Measurements from ENCODE around the gene PCDHGC4.

Gene PCDHGC4

DNA sequence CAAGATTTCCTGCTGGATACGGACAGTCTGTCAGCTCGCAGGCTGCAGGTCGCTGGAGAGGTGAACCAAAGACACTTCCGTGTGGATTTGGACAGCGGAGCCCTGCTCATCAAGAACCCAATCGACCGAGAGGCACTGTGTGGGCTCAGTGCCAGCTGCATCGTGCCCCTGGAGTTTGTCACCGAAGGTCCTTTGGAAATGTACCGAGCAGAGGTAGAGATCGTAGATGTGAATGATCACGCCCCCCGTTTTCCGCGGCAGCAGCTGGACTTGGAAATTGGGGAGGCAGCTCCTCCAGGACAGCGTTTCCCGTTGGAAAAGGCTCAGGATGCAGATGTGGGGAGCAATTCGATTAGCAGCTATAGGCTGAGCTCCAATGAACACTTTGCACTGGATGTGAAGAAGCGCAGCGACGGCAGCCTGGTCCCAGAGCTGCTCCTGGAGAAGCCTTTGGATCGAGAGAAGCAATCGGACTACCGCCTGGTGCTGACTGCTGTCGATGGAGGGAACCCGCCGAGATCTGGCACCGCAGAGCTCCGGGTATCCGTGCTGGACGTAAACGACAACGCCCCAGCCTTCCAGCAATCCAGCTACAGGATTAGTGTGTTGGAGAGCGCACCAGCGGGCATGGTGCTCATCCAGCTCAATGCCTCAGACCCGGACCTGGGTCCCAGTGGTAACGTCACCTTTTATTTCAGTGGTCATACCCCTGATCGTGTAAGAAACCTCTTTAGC lies 658 bp downstream of the PCDHGC4 start:
- Mint-ChIP-seq H3K9me3 (no peaks in the 10 kb centered on the region), H3K27me3 (ENCODE audit: low read depth) (peaks cover 72% of the 10 kb centered on the region), H3K4me1 (ENCODE audit: low read depth) (peaks cover 2% of the 10 kb centered on the region), H3K27ac (no peak overlapping the region), H3K36me3 (ENCODE audit: low read depth) (no peaks in the 10 kb centered on the region), H3K4me3 (no peak overlapping the region)

DNA sequence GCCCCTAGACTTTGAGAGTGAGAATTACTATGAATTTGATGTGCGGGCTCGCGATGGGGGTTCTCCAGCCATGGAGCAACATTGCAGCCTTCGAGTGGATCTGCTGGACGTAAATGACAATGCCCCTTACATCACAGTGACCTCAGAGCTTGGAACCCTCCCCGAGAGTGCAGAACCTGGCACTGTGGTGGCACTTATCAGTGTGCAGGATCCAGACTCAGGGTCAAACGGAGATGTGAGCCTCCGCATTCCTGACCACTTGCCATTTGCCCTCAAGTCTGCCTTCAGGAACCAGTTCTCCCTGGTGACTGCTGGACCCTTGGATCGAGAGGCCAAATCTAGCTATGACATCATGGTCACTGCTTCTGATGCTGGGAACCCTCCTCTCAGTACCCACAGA lies 1.3 kb downstream of the PCDHGC4 start:
- no peaks in the 10 kb centered on the region for H3K9me3 Mint-ChIP-seq
- no peaks in the 10 kb centered on the region for H3K36me3 Mint-ChIP-seq (ENCODE audit: low read depth)
- no peak overlapping the region for H3K4me3 Mint-ChIP-seq

DNA sequence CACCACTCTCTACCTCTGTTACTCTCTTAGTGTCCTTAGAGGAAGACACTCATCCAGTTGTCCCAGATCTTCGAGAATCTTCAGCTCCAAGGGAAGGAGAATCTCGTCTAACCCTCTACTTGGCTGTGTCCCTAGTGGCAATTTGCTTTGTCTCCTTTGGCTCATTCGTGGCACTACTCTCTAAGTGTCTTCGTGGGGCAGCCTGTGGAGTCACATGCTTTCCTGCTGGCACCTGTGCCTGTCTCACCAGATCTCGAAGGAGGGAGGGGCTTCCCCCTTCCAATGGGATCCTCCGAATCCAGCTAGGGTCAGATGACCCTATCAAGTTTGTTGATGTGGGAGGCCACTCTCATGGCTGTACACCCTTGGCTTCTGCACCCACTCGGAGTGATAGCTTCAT lies 2.3 kb downstream of the PCDHGC4 start:
- Mint-ChIP-seq H3K27me3 (ENCODE audit: low read depth) (peaks cover 76% of the 10 kb centered on the region), H3K4me3 (no peak overlapping the region), H3K4me1 (ENCODE audit: low read depth) (peaks cover 4% of the 10 kb centered on the region), H3K9me3 (no peaks in the 10 kb centered on the region), H3K27ac (no peak overlapping the region), H3K36me3 (ENCODE audit: low read depth) (no peaks in the 10 kb centered on the region)

More for the DNA sequence above, 1.3 kb downstream of the PCDHGC4 start:
- Mint-ChIP-seq H3K27ac (no peak overlapping the region), H3K4me1 (ENCODE audit: low read depth) (peaks cover 2% of the 10 kb centered on the region), H3K27me3 (ENCODE audit: low read depth) (peaks cover 73% of the 10 kb centered on the region)

DNA sequence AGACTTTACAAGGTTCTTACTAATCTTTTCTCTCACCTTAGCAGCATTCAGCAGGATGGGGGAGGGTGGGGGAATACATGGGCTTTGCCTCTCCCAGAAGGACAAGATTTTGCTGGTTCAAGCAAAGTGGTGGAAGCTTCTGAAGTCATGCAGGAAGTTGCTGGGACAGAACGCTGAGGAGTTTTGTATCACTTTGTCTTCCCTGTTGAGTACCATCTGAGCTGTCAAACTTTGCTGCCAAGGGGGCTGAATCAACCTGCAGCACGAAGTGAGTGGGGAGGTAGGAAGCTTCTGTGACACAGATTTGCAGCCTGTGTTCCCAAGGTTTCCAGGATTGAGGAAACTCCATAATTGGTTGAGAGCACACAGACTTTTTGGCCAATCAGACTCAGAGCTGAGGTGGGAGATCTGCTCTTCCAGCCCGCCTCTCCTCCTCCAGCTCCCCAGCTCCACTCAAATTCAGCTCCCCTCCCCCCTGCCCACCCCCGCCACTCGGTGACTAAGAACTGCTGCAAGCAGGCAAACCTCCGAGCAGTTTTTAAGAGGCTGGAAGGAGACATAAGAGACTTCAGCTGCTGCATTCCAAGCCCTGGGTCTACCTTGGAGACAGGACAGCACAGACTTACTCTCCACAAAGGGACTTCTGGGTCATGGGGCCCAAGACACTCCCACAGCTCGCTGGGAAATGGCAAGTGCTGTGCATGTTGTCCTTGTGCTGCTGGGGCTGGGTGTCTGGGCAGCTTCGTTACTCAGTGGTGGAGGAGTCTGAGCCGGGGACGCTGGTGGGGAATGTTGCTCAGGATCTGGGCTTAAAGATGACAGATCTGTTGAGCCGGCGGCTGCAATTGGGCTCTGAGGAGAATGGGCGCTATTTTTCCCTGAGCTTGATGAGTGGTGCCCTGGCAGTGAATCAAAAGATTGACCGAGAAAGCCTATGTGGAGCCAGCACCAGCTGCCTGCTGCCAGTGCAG lies 4.0 kb downstream of the PCDHGC4 start, which contains the start of gene PCDHGC5:
Gene PCDHGC5, plus strand, starts transcription at position 491 of the 971 bp plus-strand sequence. Its CDS starts 160 bp downstream, at position 651.
- Mint-ChIP-seq H3K27me3 (ENCODE audit: low read depth) (peaks cover 73% of the 10 kb centered on the region), H3K27ac (no peak within 1 kb of the TSS), H3K36me3 (ENCODE audit: low read depth) (no peaks in the 10 kb centered on the region)

GRCh38 chr5:141489841-141490240 lies 5.0 kb downstream of the PCDHGC4 start:
- H3K9me3 Mint-ChIP-seq, result no peaks in the 10 kb centered on the region
- no peak overlapping the region for H3K27ac Mint-ChIP-seq
- no peaks in the 10 kb centered on the region for H3K36me3 Mint-ChIP-seq (ENCODE audit: low read depth)
- H3K4me1 Mint-ChIP-seq (ENCODE audit: low read depth), result peaks cover 4% of the 10 kb centered on the region
- H3K4me3 Mint-ChIP-seq, result no peak overlapping the region
- H3K27me3 Mint-ChIP-seq (ENCODE audit: low read depth), result peaks cover 73% of the 10 kb centered on the region

More for the DNA sequence above, 4.0 kb downstream of the PCDHGC4 start, which contains the start of gene PCDHGC5:
- peaks cover 6% of the 10 kb centered on the region for H3K4me1 Mint-ChIP-seq (ENCODE audit: low read depth)
- H3K9me3 Mint-ChIP-seq, result no peaks in the 10 kb centered on the region
- H3K4me3 Mint-ChIP-seq, result no peak within 1 kb of the TSS

GRCh38 chr5:141490271-141490670 lies 5.4 kb downstream of the PCDHGC4 start:
- Mint-ChIP-seq H3K27me3 (ENCODE audit: low read depth) (peaks cover 71% of the 10 kb centered on the region), H3K4me3 (no peak overlapping the region), H3K9me3 (no peaks in the 10 kb centered on the region), H3K27ac (no peak overlapping the region), H3K36me3 (ENCODE audit: low read depth) (no peaks in the 10 kb centered on the region), H3K4me1 (ENCODE audit: low read depth) (peaks cover 4% of the 10 kb centered on the region)

GRCh38 chr5:141490771-141491170 lies 5.9 kb downstream of the PCDHGC4 start:
- H3K27ac Mint-ChIP-seq, result no peak overlapping the region
- no peaks in the 10 kb centered on the region for H3K9me3 Mint-ChIP-seq
- no peak overlapping the region for H3K4me3 Mint-ChIP-seq
- H3K4me1 Mint-ChIP-seq (ENCODE audit: low read depth), result peaks cover 4% of the 10 kb centered on the region
- H3K36me3 Mint-ChIP-seq (ENCODE audit: low read depth), result no peaks in the 10 kb centered on the region
- H3K27me3 Mint-ChIP-seq (ENCODE audit: low read depth), result peaks cover 73% of the 10 kb centered on the region

DNA sequence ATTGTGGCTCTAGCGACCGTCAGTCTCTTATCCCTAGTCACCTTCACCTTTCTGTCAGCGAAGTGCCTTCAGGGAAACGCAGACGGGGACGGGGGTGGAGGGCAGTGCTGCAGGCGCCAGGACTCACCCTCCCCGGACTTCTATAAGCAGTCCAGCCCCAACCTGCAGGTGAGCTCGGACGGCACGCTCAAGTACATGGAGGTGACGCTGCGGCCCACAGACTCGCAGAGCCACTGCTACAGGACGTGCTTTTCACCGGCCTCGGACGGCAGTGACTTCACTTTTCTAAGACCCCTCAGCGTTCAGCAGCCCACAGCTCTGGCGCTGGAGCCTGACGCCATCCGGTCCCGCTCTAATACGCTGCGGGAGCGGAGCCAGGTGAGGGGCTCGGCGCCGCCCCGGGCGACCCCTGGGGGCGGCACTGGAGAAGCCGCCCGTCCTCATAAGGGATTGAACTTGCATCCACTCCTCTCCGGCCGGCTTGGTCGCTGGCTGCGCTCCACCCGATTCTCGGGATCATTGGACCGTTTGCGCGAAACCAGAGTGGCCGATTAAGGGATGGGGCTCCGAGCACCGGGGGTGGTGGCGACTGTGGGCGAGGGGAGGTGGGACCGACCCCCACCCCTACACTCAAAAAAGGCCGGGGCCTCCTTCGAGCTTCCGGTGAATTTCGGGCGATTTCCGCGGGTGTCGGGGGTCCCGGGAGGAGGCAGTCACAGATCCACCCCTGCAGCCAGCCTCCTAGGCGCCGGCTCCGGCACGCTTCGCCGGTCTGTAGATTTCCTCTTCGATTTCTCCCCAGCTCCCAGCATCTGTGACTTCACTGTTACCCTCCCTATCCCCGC lies 6.7 kb downstream of the PCDHGC4 start:
- Mint-ChIP-seq H3K9me3 (no peaks in the 10 kb centered on the region), H3K4me3 (peak overlapping the region; percentile 70), H3K27ac (no peak overlapping the region), H3K27me3 (ENCODE audit: low read depth) (peaks cover 67% of the 10 kb centered on the region), H3K4me1 (ENCODE audit: low read depth) (peaks cover 4% of the 10 kb centered on the region), H3K36me3 (ENCODE audit: low read depth) (no peaks in the 10 kb centered on the region)

- peaks cover 4% of the 10 kb centered on the region for H3K4me1 Mint-ChIP-seq (ENCODE audit: low read depth)
- peaks cover 60% of the 10 kb centered on the region for H3K27me3 Mint-ChIP-seq (ENCODE audit: low read depth)
- no peaks in the 10 kb centered on the region for H3K9me3 Mint-ChIP-seq
- H3K36me3 Mint-ChIP-seq (ENCODE audit: low read depth), result no peaks in the 10 kb centered on the region
- no peak overlapping the region for H3K27ac Mint-ChIP-seq
- H3K4me3 Mint-ChIP-seq, result peak overlapping the region; percentile 70
These were observed 7.5 kb downstream of the PCDHGC4 start for GRCh38 chr5:141492168-141492885.

- H3K36me3 Mint-ChIP-seq (ENCODE audit: low read depth), result no peaks in the 10 kb centered on the region
- H3K27ac Mint-ChIP-seq, result no peak overlapping the region
- H3K4me3 Mint-ChIP-seq, result no peak overlapping the region
- no peaks in the 10 kb centered on the region for H3K9me3 Mint-ChIP-seq
- peaks cover 4% of the 10 kb centered on the region for H3K4me1 Mint-ChIP-seq (ENCODE audit: low read depth)
- H3K27me3 Mint-ChIP-seq (ENCODE audit: low read depth), result peaks cover 52% of the 10 kb centered on the region
These were observed 8.9 kb downstream of the PCDHGC4 start for GRCh38 chr5:141493500-141494422.

GRCh38 chr5:141494761-141495452 lies 10.1 kb downstream of the PCDHGC4 start:
- no peak overlapping the region for H3K27ac Mint-ChIP-seq
- peaks cover 4% of the 10 kb centered on the region for H3K4me1 Mint-ChIP-seq (ENCODE audit: low read depth)
- H3K36me3 Mint-ChIP-seq (ENCODE audit: low read depth), result no peaks in the 10 kb centered on the region
- no peaks in the 10 kb centered on the region for H3K9me3 Mint-ChIP-seq
- peaks cover 56% of the 10 kb centered on the region for H3K27me3 Mint-ChIP-seq (ENCODE audit: low read depth)
- no peak overlapping the region for H3K4me3 Mint-ChIP-seq

- Mint-ChIP-seq H3K4me1 (ENCODE audit: low read depth) (peaks cover 4% of the 10 kb centered on the region), H3K4me3 (no peak overlapping the region)
These were observed 10.6 kb downstream of the PCDHGC4 start for GRCh38 chr5:141495453-141495811.

More at GRCh38 chr5:141495453-141495811, 10.6 kb downstream of the PCDHGC4 start:
- no peaks in the 10 kb centered on the region for H3K9me3 Mint-ChIP-seq
- H3K27me3 Mint-ChIP-seq (ENCODE audit: low read depth), result peaks cover 53% of the 10 kb centered on the region
- H3K27ac Mint-ChIP-seq, result no peak overlapping the region
- no peaks in the 10 kb centered on the region for H3K36me3 Mint-ChIP-seq (ENCODE audit: low read depth)

Data from T-helper 1 cell treated with Interleukin-12 subunit alpha and Interleukin-12 subunit beta and Interleukin-4 antibody, amounts not matched to agents 30 μg/mL and 1 μg/mL, for 36 hours (primary cell).